NCI-H345 treated with DMSO at 0.1 percent for 48 hours (cell line): ENCODE results near the gene RAPGEF2.

Source experiments
- DNase-seq: peaks from one replicate; lab custom pipeline; 2025; ENCODE audit not compliant: unreplicated experiment; lab: John Stamatoyannopoulos, UW

The RAPGEF2 gene

DNA sequence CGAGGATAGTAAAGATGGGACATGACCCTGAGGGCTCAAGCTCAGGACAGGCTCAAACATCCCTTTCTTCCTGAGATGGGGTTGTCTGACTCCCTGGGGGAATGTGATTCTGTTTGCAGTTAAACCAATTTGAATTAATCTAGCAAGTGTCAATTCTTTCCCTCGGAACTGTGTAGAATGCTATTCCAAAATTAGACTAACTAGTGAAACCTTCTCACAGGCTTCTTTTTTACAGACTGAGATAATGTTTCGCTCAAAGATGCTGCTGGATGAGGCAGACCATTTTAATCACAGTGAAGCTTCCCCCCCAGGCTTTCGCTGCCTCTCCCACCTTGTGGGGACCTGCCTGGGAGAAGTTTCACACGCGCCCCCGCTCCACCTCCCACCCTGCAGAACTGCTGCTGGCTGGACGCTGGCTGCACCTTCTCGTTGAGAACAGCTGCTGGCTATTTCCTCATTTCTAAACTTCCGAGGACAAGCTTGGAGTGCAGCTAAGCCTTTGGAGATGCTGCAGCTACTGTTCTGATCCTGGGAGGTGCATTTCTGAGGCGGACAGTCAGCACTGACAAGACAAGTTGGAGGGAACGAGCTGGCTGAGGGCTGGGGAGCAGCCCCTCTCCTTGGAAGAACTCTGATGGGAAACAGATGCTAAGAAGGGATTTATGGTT is 297.8 kb downstream of the RAPGEF2 start:
- no peak for DNase-seq

DNA sequence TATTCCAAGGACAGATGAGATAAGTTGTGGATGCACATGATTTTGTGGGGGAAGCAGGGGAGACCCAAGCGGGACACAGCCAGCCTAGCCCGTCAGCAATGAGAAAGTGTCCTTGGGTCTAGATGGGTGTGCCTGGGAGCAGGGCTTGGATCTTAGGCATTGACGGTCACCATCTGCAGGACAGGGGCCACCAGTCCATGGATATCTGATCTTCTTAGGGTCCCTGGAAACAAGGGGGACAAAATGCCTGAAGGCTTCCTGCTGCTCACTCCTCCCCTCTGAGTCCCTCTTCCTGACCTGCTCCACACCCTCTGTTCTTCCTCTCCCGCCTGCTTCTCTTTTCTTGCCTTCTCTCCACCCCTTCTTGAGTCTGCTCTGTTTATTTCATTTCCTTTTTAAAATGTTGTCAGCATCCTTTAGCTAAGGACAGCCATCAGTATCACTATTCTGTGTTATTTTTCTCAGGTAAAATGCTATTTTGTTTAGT is 298.4 kb downstream of the RAPGEF2 start:
- DNase-seq = no peak

DNA sequence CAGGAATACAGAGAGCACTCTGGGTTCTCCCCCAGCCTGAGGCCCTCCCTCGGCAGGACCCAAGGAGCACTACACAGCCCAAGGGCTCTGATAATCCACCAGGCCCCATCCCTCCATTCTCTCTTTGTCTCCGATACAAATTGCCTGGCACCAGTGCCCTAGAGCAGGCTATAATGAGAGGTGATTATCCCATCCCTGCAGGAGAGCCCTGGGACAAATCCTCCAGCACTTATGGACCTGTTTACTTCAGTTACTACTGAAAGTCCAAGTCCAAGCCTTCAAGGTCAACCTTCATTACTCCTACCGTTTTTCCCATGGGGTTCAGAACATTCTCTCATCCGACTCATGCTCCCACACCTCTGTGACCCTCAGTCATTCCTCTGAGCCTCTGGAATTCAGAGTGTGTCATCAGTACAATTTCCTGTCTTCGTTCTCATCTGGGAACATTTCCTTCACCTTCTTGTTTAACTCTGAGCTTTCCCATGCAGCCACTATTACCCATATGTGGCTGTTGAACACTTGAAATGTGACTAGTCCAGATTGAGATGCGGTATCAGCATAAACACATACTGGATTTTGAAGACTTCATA is 299.0 kb downstream of the RAPGEF2 start:
- DNase-seq = no peak
